HEK293 (cell line): Measurements from ENCODE around the gene ARHGDIG.
A peak's percentile ranks its signal among the peaks of the same experiment; 100 is the strongest.

Experiments
- CTCF ChIP-seq: fragments of 450-650 bp; formaldehyde crosslinking; IDR thresholded peaks from 2 replicates; pipeline ENCODE4 v1.5.1; 2016; ENCODE audit warnings: missing biosample characterization, missing genetic modification characterization
- KLF9 ChIP-seq: fragments of 450-650 bp; formaldehyde crosslinking; IDR thresholded peaks from 2 replicates; pipeline ENCODE4 v1.5.1; 2016; ENCODE audit warnings: missing biosample characterization, missing genetic modification characterization, low read depth
- OVOL3 ChIP-seq: fragments of 450-650 bp; formaldehyde crosslinking; IDR thresholded peaks from 2 replicates; pipeline ENCODE4 v1.5.1; 2016; ENCODE audit warnings: missing biosample characterization, missing genetic modification characterization
- PRDM10 ChIP-seq: fragments of 450-650 bp; formaldehyde crosslinking; IDR thresholded peaks from 2 replicates; pipeline ENCODE4 v1.5.1; 2016; ENCODE audit warnings: missing biosample characterization, missing genetic modification characterization
- SCRT2 ChIP-seq: fragments of 450-650 bp; formaldehyde crosslinking; IDR thresholded peaks from 2 replicates; pipeline ENCODE4 v1.5.1; 2016; ENCODE audit warnings: missing biosample characterization, missing genetic modification characterization
- SP3 ChIP-seq: fragments of 450-650 bp; formaldehyde crosslinking; IDR thresholded peaks from 2 replicates; pipeline ENCODE4 v1.5.1; 2016; ENCODE audit warnings: missing biosample characterization, missing genetic modification characterization
- ZBTB1 ChIP-seq: fragments of 450-650 bp; formaldehyde crosslinking; IDR thresholded peaks from 2 replicates; pipeline ENCODE4 v1.5.1; 2016; ENCODE audit warnings: missing biosample characterization, missing genetic modification characterization
- ZNF146 ChIP-seq: fragments of 450-650 bp; formaldehyde crosslinking; IDR thresholded peaks from 2 replicates; pipeline ENCODE4 v1.5.1; 2016; ENCODE audit warnings: missing biosample characterization, missing genetic modification characterization
- ZNF16 ChIP-seq: fragments of 450-650 bp; formaldehyde crosslinking; IDR thresholded peaks from 2 replicates; pipeline ENCODE4 v1.5.1; 2016; ENCODE audit warnings: low read depth, missing biosample characterization, missing genetic modification characterization
- ZNF169 ChIP-seq: fragments of 450-650 bp; formaldehyde crosslinking; IDR thresholded peaks from 2 replicates; pipeline ENCODE4 v1.5.1; 2016; ENCODE audit warnings: missing biosample characterization, missing genetic modification characterization
- ZNF174 ChIP-seq: fragments of 450-650 bp; formaldehyde crosslinking; IDR thresholded peaks from 2 replicates; pipeline ENCODE4 v1.5.0; 2017; ENCODE audit warnings: missing biosample characterization, mild to moderate bottlenecking, missing genetic modification characterization
- ZNF184 ChIP-seq: fragments of 450-650 bp; IDR thresholded peaks from 2 replicates; pipeline ENCODE4 v1.5.1; 2018; ENCODE audit warnings: missing biosample characterization, mild to moderate bottlenecking, missing genetic modification characterization
- ZNF529 ChIP-seq: fragments of 450-650 bp; formaldehyde crosslinking; IDR thresholded peaks from 2 replicates; pipeline ENCODE4 v1.5.1; 2017; ENCODE audit warnings: missing genetic modification characterization, missing biosample characterization; ENCODE audit not compliant: insufficient replicate concordance
- ZNF530 ChIP-seq: fragments of 450-650 bp; formaldehyde crosslinking; IDR thresholded peaks from 2 replicates; pipeline ENCODE4 v1.5.1; 2016; ENCODE audit warnings: low read depth, missing biosample characterization, missing genetic modification characterization
- ZNF610 ChIP-seq: fragments of 450-650 bp; formaldehyde crosslinking; IDR thresholded peaks from 2 replicates; pipeline ENCODE4 v1.5.1; 2016; ENCODE audit warnings: missing biosample characterization, missing genetic modification characterization, borderline replicate concordance
- ZNF747 ChIP-seq: fragments of 450-650 bp; formaldehyde crosslinking; IDR thresholded peaks from 2 replicates; pipeline ENCODE4 v1.5.1; 2016; ENCODE audit warnings: missing biosample characterization, missing genetic modification characterization
- ZNF776 ChIP-seq: fragments of 450-650 bp; formaldehyde crosslinking; IDR thresholded peaks from 2 replicates; pipeline ENCODE4 v1.5.0; 2017; ENCODE audit warnings: missing biosample characterization, missing genetic modification characterization, borderline replicate concordance
- ZSCAN18 ChIP-seq: fragments of 450-650 bp; formaldehyde crosslinking; IDR thresholded peaks from 2 replicates; pipeline ENCODE4 v1.5.1; 2016; ENCODE audit warnings: missing biosample characterization, missing genetic modification characterization
- ZSCAN30 ChIP-seq: fragments of 450-650 bp; IDR thresholded peaks from 2 replicates; pipeline ENCODE4 v1.5.1; 2018; ENCODE audit warnings: missing biosample characterization, mild to moderate bottlenecking, missing genetic modification characterization, moderate library complexity
- TF ChIP-seq, protein P1 (sequence below): fragments of 450-650 bp; IDR thresholded peaks from 2 replicates; pipeline ENCODE4 v1.5.1; 2018; ENCODE audit warnings: missing biosample characterization, missing genetic modification characterization
- TF ChIP-seq, protein P2 (sequence below): fragments of 450-650 bp; formaldehyde crosslinking; optimal IDR thresholded peaks from 2 replicates; pipeline ENCODE3; 2016; ENCODE audit warnings: missing biosample characterization, mild to moderate bottlenecking, missing genetic modification characterization
- TF ChIP-seq, protein P3 (sequence below): fragments of 450-650 bp; formaldehyde crosslinking; IDR thresholded peaks from 2 replicates; pipeline ENCODE4 v1.5.1; 2016; ENCODE audit warnings: missing biosample characterization, missing genetic modification characterization, borderline replicate concordance

The ARHGDIG gene

GRCh38 chr16:234468-235305, 45.7 kb upstream of the ARHGDIG start, which contains the start of gene FAM234A (continued):
- TF ChIP-seq, protein P1, sequence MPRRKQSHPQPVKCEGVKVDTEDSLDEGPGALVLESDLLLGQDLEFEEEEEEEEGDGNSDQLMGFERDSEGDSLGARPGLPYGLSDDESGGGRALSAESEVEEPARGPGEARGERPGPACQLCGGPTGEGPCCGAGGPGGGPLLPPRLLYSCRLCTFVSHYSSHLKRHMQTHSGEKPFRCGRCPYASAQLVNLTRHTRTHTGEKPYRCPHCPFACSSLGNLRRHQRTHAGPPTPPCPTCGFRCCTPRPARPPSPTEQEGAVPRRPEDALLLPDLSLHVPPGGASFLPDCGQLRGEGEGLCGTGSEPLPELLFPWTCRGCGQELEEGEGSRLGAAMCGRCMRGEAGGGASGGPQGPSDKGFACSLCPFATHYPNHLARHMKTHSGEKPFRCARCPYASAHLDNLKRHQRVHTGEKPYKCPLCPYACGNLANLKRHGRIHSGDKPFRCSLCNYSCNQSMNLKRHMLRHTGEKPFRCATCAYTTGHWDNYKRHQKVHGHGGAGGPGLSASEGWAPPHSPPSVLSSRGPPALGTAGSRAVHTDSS (tag by site-specific recombination) = no peak
- no peak for TF ChIP-seq ZNF16 (tag by site-specific recombination)
- TF ChIP-seq ZSCAN30 (tag by site-specific recombination) = no peak
- TF ChIP-seq, protein P2, sequence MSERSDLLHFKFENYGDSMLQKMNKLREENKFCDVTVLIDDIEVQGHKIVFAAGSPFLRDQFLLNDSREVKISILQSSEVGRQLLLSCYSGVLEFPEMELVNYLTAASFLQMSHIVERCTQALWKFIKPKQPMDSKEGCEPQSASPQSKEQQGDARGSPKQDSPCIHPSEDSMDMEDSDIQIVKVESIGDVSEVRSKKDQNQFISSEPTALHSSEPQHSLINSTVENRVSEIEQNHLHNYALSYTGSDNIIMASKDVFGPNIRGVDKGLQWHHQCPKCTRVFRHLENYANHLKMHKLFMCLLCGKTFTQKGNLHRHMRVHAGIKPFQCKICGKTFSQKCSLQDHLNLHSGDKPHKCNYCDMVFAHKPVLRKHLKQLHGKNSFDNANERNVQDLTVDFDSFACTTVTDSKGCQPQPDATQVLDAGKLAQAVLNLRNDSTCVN (tag by site-specific recombination) = peak; percentile 91
- no peak for TF ChIP-seq ZNF169 (tag by site-specific recombination)
- TF ChIP-seq OVOL3 (tag by site-specific recombination) = peak; percentile 62; the same call in 1 of the 2 replicates
- no peak for TF ChIP-seq ZNF776 (tag by site-specific recombination)
- no peak for TF ChIP-seq ZNF529 (tag by site-specific recombination)
- peak; percentile 72 for TF ChIP-seq CTCF (tag by site-specific recombination)
- peak; percentile 68 for TF ChIP-seq ZSCAN18 (tag by site-specific recombination)
- 0 out of 2 replicates have a peak, but pooled peaks have one; percentile 32 for TF ChIP-seq ZBTB1 (tag by site-specific recombination)
- TF ChIP-seq SCRT2 = no peak
- TF ChIP-seq PRDM10 = peak; percentile 85
- no peak for TF ChIP-seq ZNF747
- TF ChIP-seq ZNF174 = no peak
- TF ChIP-seq, protein P3, sequence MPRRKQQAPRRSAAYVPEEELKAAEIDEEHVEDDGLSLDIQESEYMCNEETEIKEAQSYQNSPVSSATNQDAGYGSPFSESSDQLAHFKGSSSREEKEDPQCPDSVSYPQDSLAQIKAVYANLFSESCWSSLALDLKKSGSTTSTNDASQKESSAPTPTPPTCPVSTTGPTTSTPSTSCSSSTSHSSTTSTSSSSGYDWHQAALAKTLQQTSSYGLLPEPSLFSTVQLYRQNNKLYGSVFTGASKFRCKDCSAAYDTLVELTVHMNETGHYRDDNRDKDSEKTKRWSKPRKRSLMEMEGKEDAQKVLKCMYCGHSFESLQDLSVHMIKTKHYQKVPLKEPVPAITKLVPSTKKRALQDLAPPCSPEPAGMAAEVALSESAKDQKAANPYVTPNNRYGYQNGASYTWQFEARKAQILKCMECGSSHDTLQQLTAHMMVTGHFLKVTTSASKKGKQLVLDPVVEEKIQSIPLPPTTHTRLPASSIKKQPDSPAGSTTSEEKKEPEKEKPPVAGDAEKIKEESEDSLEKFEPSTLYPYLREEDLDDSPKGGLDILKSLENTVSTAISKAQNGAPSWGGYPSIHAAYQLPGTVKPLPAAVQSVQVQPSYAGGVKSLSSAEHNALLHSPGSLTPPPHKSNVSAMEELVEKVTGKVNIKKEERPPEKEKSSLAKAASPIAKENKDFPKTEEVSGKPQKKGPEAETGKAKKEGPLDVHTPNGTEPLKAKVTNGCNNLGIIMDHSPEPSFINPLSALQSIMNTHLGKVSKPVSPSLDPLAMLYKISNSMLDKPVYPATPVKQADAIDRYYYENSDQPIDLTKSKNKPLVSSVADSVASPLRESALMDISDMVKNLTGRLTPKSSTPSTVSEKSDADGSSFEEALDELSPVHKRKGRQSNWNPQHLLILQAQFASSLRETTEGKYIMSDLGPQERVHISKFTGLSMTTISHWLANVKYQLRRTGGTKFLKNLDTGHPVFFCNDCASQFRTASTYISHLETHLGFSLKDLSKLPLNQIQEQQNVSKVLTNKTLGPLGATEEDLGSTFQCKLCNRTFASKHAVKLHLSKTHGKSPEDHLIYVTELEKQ (tag by site-specific recombination) = peak; percentile 48; the same call in 1 of the 2 replicates
- TF ChIP-seq KLF9 (tag by site-specific recombination) = peak; percentile 84
- TF ChIP-seq ZNF610 = peak; percentile 89
- peak; percentile 76 for TF ChIP-seq SP3
- TF ChIP-seq ZNF184 (tag by site-specific recombination) = peak; percentile 32; the same call in 1 of the 2 replicates
- peak; percentile 17; the same call in 1 of the 2 replicates for TF ChIP-seq ZNF146 (tag by site-specific recombination)
- no peak for TF ChIP-seq ZNF530 (tag by site-specific recombination)
